ENCODE results near the gene SRP54. TPM values are rescaled to one million over a fixed set of nuclear protein-coding genes. Genes with fewer than 3 reads are reported as not detected.
A peak's percentile ranks its signal among the peaks of the same experiment; 100 is the strongest.

Gene SRP54
- total and polyA plus RNA-seq, 4 donors, result 32.6 to 113 (median 38.4) TPM

DNA sequence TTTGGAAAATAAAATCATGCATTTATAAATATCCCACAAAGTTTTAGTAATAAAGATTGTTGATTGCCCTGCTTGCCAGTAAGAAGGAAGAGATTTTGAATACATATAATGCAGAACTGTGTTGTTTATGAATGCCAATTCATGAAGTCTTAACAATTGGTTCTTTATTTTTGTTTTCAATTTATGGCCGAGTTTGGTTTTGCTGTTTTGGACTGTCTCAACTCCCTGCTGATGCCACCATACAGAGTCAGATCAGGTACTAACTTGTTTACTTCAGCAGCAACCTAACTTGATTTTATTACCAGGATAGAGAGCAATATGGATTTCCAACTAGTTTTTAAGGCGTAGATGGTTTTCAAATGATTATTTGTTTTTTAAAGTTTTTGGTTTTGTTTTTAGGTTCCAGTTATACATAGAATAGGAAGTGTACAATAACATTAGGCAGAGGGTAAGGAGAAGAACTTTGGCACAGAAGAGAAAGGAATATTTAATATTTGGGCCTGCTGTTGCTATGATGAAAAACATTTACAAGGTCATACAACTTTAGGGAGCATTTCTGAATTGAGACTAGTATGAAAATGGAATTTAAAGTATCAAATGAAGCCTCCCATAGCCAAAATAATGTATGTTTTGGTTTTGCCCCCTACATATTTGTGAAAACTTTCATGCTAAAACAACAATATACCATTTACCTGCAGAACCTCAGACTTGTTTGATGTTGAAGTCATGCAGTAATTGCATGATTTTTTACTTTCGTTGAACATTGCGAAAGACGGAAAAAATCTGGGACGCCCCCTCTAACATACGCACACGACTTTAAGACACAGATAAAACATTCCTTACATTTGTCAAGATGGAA, 62.4 kb downstream of the SRP54 start:
- WGBS, result 21% methylated on average over 8 of the region's 8 CpGs
- no peak for DNase-seq (ENCODE audit: low spot score)
- peaks cover 0 to 2% (median 0%) of the 10 kb centered on the region in 4 donors for H3K36me3 ChIP-seq (ENCODE audit: control insufficient read depth in 4 of 4, insufficient read depth in 3 of 4, low read depth in 1 of 4, low read length in 3 of 4)
- TF ChIP-seq RAD21 (IDR thresholded peaks at IDR 0.05) (no peak), SP1 (IDR thresholded peaks at IDR 0.05) (no peak), JUND (IDR thresholded peaks at IDR 0.05) (no peak), GABPA (IDR thresholded peaks at IDR 0.05 in 1 of 2, conservative IDR thresholded peaks at IDR 0.05 in 1 of 2) (no peak), HNF4A (conservative IDR thresholded peaks at IDR 0.05) (no peak), NR2F2 (IDR thresholded peaks at IDR 0.05) (no peak), YY1 (IDR thresholded peaks at IDR 0.05) (peak; percentile 5), EGR1 (IDR thresholded peaks at IDR 0.05; ENCODE audit: low read depth in 2 of 2) (no peak), HNF4G (IDR thresholded peaks at IDR 0.05) (peak; percentile 13)
- TF ChIP-seq, protein P1, sequence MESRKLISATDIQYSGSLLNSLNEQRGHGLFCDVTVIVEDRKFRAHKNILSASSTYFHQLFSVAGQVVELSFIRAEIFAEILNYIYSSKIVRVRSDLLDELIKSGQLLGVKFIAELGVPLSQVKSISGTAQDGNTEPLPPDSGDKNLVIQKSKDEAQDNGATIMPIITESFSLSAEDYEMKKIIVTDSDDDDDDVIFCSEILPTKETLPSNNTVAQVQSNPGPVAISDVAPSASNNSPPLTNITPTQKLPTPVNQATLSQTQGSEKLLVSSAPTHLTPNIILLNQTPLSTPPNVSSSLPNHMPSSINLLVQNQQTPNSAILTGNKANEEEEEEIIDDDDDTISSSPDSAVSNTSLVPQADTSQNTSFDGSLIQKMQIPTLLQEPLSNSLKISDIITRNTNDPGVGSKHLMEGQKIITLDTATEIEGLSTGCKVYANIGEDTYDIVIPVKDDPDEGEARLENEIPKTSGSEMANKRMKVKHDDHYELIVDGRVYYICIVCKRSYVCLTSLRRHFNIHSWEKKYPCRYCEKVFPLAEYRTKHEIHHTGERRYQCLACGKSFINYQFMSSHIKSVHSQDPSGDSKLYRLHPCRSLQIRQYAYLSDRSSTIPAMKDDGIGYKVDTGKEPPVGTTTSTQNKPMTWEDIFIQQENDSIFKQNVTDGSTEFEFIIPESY (IDR thresholded peaks at IDR 0.05), result no peak
- TF ChIP-seq, protein P2, sequence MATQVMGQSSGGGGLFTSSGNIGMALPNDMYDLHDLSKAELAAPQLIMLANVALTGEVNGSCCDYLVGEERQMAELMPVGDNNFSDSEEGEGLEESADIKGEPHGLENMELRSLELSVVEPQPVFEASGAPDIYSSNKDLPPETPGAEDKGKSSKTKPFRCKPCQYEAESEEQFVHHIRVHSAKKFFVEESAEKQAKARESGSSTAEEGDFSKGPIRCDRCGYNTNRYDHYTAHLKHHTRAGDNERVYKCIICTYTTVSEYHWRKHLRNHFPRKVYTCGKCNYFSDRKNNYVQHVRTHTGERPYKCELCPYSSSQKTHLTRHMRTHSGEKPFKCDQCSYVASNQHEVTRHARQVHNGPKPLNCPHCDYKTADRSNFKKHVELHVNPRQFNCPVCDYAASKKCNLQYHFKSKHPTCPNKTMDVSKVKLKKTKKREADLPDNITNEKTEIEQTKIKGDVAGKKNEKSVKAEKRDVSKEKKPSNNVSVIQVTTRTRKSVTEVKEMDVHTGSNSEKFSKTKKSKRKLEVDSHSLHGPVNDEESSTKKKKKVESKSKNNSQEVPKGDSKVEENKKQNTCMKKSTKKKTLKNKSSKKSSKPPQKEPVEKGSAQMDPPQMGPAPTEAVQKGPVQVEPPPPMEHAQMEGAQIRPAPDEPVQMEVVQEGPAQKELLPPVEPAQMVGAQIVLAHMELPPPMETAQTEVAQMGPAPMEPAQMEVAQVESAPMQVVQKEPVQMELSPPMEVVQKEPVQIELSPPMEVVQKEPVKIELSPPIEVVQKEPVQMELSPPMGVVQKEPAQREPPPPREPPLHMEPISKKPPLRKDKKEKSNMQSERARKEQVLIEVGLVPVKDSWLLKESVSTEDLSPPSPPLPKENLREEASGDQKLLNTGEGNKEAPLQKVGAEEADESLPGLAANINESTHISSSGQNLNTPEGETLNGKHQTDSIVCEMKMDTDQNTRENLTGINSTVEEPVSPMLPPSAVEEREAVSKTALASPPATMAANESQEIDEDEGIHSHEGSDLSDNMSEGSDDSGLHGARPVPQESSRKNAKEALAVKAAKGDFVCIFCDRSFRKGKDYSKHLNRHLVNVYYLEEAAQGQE (IDR thresholded peaks at IDR 0.05), result no peak
- TF ChIP-seq, protein P3, sequence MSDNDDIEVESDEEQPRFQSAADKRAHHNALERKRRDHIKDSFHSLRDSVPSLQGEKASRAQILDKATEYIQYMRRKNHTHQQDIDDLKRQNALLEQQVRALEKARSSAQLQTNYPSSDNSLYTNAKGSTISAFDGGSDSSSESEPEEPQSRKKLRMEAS (IDR thresholded peaks at IDR 0.05), result no peak
- TF ChIP-seq, protein P4, sequence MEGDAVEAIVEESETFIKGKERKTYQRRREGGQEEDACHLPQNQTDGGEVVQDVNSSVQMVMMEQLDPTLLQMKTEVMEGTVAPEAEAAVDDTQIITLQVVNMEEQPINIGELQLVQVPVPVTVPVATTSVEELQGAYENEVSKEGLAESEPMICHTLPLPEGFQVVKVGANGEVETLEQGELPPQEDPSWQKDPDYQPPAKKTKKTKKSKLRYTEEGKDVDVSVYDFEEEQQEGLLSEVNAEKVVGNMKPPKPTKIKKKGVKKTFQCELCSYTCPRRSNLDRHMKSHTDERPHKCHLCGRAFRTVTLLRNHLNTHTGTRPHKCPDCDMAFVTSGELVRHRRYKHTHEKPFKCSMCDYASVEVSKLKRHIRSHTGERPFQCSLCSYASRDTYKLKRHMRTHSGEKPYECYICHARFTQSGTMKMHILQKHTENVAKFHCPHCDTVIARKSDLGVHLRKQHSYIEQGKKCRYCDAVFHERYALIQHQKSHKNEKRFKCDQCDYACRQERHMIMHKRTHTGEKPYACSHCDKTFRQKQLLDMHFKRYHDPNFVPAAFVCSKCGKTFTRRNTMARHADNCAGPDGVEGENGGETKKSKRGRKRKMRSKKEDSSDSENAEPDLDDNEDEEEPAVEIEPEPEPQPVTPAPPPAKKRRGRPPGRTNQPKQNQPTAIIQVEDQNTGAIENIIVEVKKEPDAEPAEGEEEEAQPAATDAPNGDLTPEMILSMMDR (IDR thresholded peaks at IDR 0.05; ENCODE audit: low read depth, low read length, missing input control), result no peak
- TF ChIP-seq, protein P5, sequence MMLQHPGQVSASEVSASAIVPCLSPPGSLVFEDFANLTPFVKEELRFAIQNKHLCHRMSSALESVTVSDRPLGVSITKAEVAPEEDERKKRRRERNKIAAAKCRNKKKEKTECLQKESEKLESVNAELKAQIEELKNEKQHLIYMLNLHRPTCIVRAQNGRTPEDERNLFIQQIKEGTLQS (IDR thresholded peaks at IDR 0.05), result no peak
- no peaks in the 10 kb centered on the region for H3K27me3 ChIP-seq (ENCODE audit: control insufficient read depth in 4 of 4, insufficient read depth in 4 of 4, low read length in 3 of 4)
- peak overlapping the region; percentile 91 to 96 for H3K27ac ChIP-seq (ENCODE audit: low read depth in 1 of 2, low read length in 2 of 2)
- peaks cover 2 to 17% (median 6%) of the 10 kb centered on the region in 4 donors for H3K4me1 ChIP-seq (ENCODE audit: control insufficient read depth in 4 of 4, insufficient read depth in 4 of 4, low read length in 3 of 4)
- no peaks in the 10 kb centered on the region for H3K9me3 ChIP-seq (ENCODE audit: control insufficient read depth in 4 of 4, low read length in 3 of 4)
- peak overlapping the region; percentile 80 to 85 (median 81) for H3K4me3 ChIP-seq (ENCODE audit: low read depth in 1 of 3, low read length in 3 of 3)
- peak overlapping the region; percentile 91 to 99 for H3K9ac ChIP-seq (ENCODE audit: low read depth in 1 of 2, low read length in 2 of 2)

All from liver (tissue), 9 donors.